HG03060 (cell line): Measurements from ENCODE around the gene ROPN1L.

ENCODE experiments used
- ATAC-seq: cut with Tn5 transposase; IDR thresholded peaks from one replicate; pipeline ENCODE4 v1.9.1; 2021; ENCODE audit warnings: low read depth, moderate number of reproducible peaks; ENCODE audit not compliant: unreplicated experiment

The ROPN1L gene

GRCh38 chr5:10456583-10457420 lies 15.1 kb downstream of the ROPN1L start:
- ATAC-seq = no peak

- no peak for ATAC-seq
These were observed 16.2 kb downstream of the ROPN1L start for GRCh38 chr5:10457682-10458574.

DNA sequence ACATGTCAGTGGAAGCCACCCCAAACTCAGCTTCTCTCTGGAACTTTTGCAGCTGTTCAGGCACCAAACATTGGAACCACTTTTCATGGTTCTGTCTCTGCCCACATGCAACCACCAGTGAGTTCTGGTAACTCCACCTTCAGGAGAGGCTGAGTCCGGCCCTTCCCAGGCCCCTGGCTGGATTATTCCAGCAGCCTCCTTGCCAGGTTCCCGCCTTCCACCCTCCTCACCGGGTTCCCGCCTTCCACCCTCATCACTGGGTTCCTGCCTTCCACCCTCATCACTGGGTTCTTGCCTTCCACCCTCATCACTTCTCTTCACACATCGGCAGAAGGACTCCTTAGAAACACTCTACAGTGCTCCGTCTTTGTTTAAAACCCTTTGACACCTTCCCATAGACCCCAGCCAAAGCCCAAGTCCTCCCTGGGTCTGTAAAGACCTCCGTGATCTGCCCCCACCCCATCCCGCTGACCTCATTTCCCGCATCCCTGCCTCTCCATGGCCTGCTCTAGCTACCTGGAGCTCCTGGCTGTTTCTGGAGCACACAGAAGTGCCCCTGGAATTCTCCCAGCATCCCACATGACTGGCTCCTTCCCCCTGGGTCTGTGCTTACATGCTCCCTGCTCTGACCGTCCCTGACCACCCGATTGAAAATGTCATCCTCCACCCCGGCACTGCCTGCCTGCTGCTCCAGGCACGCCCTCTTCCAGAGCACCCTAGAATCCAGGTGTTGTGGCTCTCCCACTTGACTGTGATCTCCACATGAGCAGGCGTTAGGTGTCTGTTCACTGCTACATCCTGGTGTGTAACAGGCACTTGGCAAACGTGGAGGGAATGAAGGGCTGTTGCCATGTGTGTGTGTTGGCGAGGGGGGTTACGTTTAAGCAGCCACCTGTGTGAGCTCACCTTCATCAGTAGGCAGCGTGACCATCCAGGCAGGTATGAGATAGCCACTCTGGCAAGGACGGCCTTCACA lies 17.7 kb downstream of the ROPN1L start:
- ATAC-seq = no peak

DNA sequence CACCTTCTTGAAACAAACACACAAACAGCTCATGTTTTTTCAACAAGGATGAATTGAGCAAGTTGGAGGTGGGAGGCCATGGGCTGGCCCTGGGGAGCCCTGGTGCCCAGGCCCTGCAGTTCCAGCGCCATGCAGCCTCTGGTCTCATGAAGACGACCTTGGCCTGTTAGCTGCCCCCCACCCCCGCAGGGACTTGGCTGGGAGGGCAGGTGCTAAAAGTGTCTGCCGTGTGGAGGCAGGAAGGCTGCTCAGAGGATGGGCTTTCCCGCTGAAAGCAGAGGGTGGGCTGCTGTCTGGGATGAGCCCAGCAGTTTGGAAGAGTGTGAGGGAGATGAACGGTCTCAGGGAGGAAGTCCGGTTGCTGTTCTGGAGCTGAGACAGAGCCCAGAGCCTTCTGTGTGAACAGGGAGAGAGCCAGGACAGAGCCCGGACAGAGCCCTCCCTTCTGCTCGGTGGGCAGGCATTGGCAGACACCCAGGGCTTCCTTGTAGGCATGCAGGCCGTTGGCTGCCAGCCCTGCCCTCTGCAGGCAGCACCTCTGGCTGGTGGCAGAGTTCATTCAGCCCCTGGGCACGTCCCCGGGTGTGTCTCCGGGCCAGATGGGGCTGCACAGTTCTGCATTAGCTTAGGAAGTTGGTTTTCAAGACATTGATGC lies 18.7 kb downstream of the ROPN1L start:
- no peak for ATAC-seq

- no peak for ATAC-seq
These were observed 19.4 kb downstream of the ROPN1L start for GRCh38 chr5:10461041-10461440.

GRCh38 chr5:10461904-10462555 lies 20.4 kb downstream of the ROPN1L start:
- no peak for ATAC-seq

- no peak for ATAC-seq
These were observed 21.9 kb downstream of the ROPN1L start for GRCh38 chr5:10463566-10463965.

- ATAC-seq = no peak
These were observed 22.5 kb downstream of the ROPN1L start for GRCh38 chr5:10464173-10464572.

- no peak for ATAC-seq
These were observed 24.0 kb downstream of the ROPN1L start for GRCh38 chr5:10465726-10466125.

GRCh38 chr5:10466446-10467073 lies 24.9 kb downstream of the ROPN1L start:
- ATAC-seq = no peak

- ATAC-seq = no peak
These were observed 25.9 kb downstream of the ROPN1L start for GRCh38 chr5:10467281-10468198.

DNA sequence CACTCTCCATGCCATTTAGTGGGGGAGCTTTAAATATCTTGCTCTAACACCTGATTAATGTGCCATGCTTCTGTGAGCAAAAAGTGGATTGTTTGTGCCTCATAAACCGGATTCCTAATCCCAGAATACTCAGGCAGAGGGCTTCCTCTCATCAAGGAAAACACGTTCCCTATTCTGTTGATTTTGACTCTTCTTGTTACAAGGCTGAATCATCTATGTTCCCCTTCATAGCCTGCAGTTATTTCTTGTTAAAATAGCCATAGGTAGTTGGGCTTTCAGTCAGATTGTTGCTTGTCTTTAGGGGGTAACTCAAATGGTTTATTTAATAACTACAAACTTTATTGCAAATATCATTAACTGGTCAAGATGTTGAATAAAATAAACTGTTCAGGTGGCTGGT lies 26.6 kb downstream of the ROPN1L start:
- ATAC-seq = no peak

GRCh38 chr5:10469253-10470050 lies 27.8 kb downstream of the ROPN1L start:
- no peak for ATAC-seq

DNA sequence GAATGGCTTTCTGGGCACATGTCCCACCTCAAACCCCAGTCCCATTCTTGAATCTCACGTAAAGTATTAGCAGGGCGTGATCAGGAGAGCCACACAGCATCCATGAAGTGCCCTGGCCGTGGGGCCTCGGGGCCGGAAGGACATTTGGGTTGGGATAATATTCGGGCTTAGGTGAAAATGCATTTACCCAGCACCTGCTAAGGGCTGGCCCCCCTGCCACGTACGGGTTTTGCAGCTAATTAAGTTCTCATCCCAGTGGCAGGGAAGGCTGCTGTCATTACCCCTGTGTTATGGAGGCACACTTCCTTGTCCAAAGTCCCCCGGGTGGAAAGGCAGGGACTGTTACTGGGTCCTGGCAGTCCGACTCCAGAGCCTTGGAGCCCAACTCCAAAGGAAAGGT lies 29.0 kb downstream of the ROPN1L start:
- ATAC-seq = no peak

- no peak for ATAC-seq
These were observed 30.0 kb downstream of the ROPN1L start for GRCh38 chr5:10471677-10472076.

GRCh38 chr5:10474521-10475075 lies 32.9 kb downstream of the ROPN1L start:
- no peak for ATAC-seq
